ENCODE data around the gene PACRG.

The PACRG gene

DNA sequence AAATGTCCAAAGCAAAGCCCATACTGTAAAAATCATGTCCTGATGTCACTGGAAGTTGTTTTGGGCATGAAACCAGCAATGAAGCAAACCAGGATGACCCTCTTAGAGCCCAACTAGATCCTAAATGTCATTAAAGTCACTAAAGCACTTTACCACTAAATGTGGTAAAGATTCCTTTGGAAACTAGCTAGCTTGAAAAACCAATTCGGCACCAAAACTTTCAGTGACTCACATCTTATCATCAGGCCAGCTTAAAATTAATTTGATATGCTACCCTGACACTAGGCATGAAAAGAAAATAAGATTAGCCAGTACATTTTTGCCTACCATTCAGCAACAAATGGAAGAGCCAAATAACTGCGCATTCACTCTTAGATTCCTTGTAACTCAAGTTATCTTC lies 145.8 kb downstream of the PACRG start:
- DNase-seq, result no peak

DNA sequence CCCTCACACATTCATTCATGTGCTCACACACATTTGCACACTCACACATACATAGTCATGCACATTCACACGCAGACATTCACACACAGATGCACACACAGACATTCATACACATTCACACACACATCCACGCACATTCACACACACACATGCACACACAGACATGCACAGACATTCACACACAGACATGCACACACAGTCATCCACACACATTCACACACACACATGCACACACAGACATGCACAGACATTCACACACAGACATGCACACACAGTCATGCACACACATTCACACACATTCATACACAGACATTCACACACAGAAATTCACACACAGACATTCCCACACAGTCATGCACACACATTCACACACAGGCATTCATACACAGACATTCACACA lies 147.3 kb downstream of the PACRG start:
- DNase-seq, result no peak

DNA sequence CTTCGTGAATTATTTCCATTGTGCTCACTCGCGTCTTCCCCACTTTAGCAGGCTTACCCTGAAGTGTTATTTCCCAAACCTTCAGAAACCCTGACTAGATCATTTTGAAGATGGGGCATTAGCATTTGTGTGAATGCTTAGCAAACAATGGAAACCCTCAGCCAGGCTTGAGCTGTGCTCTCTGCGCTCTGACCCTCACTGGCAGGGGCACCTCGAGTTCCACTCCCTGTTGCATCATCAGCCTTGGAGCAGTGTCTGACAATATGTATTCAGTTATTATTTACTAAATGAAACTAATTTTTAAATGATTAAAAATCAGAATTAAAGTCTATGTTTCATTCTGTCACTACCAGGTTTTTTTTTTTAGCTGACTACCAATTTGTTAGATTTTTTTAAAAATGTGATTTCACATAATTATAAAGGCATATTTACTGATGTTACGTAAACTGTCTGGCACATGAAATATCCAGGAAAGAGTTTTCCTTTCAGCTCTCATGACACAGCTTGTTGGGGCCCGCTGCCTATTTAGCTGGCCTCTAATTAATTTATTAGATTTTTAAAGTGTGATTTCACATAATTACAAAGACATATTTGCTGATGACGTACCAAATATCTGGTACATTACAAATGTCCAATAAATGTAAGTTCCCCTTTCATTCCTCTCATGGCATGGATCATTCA lies 155.2 kb downstream of the PACRG start:
- no peak for DNase-seq

DNA sequence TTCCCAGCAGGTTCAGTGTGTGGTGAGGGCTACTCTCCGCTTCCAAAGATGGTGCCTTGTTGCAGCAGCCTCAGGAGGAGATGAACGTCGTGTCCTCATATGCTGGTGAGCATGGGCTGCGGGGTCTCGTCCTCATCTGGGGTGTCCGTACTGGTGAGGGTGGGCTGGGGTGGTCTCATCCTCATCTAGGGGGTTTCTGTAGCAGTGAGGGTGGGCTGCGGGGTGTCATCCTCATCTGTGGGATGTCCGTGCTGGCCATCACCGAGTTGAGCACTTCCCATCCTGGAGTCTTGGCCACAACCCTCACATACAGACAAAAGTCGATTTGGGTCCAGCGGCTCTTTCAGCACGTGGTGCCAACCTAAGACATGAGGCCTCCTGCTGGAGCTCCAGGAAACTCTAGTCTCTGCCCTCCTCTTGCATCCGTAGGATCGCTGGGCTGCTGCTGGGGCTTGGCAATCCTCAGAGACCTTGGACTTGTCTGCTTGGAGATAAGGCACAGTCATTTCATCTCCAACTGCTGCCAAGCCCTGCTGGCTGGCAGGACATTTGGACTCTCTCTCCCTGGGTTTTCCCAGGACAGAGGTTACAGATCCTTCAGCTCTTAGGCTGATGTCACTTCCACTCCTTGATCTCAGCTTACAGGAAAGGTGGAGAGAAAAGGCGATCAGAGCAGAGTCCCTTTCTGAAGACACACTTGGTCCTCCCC lies 160.4 kb downstream of the PACRG start:
- no peak for DNase-seq

DNA sequence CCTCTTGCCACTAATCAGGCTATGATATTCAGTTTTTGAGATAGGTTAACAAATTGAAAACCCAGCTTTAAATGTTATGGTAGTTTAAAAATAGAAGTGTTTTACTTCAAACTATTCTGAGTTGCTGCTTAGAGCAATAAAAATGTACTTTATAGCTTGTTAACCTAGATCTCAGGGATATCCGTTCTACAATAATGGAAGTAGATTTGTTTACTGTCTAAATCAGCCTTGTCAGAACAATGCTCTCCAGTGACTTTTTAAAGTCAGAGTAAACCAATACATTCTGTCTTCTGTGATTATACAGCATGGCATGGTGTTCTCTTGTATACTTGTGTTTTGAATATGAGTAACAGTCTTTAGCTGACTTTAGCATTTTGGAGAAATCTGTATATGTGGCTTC lies 161.5 kb downstream of the PACRG start:
- no peak for DNase-seq

DNA sequence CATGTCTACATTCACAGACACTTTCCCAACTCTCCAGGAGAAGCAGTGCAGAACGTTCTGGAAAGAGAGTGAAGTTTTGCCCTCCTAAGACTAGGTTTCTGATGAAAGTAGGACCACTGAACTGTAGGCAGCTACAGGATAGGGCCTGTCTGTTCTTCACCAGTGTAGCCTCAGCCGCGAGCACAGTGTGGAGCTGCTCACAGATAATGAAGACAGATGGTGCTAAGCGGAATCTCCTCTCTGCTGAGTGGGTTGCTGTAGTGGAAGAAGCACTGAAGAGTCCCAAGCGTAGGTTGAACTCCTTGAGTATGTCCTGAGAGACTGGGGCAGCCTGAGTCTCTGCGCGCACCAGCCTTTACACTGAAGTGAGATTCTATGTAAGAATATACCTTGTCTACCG lies 170.2 kb downstream of the PACRG start:
- no peak for DNase-seq

DNA sequence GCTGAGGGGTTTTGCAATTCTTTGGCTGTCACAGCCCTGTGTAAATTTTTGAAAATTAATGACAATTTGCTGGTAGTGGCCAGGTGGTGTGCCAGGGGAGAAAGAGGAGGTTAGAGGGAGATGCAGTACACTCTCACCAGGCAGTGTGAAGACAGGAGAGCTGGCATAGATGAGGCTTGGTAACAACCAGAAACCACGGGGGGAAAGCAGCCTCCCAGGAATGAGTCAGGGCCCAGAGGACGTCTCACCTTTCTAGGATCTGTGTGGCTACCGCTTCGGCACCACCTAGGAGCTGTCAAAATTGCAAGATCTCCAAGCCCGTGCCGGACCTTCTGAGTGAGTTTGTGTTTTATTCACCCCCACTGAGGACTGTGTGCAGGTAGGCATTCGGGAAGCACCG lies 171.4 kb downstream of the PACRG start:
- DNase-seq, result no peak

DNA sequence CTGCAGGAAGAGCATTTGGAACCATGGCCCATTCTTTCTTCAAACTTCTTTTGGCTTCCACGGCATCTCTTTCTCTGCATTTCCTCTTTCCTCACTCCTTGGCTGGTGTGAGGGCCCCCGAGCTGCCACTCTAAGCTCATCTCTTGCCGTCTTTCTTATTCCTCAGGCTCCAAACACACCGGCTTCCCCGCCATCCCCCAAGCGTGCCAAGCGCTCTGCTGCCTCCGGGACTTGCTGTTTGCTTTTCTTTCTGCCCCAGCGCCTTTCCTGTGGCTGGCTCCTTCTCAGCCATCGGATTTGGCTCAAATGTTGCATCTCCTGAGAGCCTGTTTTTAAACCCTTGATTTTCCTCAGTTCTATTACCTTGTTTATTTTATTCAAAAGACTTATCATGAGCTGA lies 172.7 kb downstream of the PACRG start:
- DNase-seq, result no peak

DNA sequence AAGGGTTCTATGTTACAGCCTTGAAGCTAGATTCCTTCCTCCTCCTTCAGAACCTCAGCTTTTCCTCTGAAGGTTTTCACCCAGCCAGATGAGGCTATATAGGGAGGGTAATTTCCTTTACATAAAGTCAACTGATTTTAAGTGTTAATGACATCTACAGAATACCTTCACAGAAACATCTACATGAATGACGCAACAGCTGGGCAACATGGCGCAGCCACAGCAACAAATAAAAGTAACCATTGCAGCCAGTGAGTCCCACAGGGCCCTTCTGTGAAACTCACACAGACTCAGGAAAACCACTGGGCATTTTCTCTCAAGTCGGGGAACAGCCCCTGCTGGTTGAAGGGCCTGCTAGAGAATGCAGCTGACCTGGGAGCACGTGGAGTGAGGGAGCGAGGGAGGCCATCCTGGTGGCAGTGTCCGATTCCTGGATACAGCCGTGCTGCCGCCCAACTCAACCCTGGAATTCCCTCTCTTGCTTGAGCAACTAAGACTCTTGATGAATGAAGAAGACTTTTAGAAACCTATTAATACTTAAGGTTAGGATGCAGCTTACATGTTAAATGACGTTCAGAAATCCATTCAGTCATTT lies 176.4 kb downstream of the PACRG start:
- DNase-seq, result no peak

DNA sequence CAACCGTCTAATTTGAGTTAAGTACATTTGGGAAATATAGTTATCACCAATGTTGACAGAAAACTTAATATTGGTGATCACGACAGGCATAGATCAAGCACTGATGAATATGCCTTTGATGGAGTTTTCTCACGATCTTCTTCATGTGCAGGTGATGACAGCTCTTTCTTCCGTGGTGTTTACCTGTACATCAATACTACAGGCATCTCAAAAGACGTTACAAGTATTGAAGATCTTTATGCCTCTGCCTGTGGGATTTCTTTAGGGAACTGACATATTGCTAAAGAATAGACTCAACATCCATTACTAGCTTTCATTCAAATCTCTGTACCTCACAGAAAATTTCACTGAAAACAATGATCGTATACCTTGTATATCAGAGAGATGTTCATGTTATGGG lies 178.7 kb downstream of the PACRG start:
- DNase-seq, result no peak

DNA sequence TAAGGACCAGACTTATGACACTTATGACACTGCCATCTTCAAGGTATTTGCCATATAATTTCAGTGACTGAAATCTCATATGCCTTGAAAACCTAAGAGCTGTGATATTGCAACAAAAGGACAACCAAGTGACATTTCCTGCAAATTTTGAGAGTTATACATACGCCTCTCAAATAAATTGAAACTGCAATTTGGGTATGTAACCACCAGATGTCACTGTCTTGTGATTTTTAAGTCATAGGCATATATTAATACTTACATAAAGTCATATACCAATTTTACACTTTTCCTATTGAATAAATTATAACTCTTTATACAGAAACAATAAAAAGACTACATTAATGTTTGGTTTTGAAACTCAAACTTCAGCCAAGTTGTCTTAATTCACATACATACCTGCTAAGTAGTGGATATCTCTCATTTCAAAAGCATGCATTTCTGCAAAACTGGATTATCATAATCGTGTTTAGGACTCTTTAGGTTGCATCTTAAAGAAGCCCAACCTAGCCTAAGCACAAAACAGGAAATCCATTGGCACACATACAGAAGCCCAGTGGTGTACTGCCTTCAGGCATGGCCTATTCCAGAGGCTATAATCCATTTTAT lies 180.2 kb downstream of the PACRG start:
- DNase-seq, result no peak

DNA sequence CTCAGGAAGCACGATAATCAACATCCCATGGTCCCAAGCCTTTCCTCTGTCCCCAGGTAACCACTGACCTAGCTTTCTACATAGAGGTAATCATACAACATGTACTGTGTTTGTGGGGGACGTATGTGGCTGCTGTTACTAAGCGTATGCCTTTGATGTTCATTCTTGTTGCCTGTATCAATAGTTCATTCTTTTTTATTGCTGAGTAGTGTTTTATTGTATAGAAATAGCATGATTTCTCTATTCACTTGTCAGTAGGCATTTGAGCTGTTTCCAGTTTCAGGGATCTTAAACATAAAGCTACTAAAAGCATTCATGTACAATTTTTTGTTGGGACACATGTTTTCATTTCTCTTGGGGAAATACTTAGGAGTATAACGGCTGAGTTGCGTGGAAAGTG lies 185.4 kb downstream of the PACRG start:
- no peak for DNase-seq

DNA sequence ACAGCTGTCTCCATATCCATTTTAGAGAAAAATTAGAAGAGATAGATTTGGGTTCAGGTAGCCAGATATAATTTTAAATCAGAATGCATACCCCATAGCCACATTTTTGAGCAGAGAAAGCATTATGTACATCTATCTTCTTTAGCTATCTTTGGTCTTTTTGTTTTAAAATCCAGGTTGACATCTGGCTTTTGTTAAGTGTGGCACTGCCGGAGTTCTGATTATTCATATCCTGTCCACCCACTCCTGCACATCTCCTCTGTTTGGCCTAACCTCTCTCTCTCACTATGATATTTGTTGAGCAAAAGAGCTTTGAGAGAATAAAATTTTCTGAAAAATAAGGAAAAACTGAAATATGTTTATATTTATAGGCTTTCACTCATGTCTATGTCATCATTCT lies 189.7 kb downstream of the PACRG start:
- no peak for DNase-seq

DNA sequence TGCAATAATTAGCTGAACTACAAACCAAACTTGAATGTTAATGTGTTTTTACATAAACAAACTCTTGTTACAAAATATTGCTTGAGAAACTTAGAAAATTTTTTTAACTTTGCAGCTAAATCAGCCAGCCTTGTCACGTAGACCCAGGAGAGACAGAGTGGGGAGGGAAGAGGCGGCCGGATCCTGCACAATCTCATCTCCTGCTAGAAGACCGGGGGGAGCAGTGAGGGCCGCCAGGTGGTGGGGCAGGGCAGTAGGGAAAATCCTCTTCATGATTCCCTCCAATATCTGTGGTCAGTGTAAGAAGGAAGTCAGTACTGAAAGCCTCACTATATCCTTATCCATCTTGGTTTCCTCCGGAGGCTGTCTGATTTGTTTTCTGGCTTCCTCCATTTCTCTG lies 193.3 kb downstream of the PACRG start:
- DNase-seq, result no peak

DNA sequence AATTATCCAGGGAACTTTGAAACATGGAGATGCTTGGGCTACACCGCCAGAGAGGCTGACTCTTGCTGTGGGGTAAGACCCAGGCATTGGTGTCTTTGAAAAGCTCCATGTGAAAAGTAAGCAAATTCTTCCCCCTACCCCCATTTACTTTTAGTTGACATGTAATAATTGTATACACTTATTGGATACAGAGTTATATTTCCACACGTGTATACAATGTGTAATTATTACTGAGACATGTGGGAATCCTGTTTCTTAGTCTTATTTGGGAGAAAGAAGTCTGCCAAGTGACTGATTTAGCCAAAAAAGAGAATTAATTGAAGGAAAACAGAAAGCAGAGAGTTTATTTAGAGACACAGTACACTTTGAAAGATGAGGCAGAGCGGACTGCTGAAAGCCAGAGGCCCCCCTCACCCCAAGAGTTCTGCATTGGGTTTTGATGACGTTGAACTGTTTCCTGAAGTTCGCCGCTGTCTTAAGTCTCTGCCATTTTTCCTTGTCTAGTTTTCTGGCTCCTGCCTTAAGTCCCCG lies 193.8 kb downstream of the PACRG start:
- DNase-seq, result no peak

DNA sequence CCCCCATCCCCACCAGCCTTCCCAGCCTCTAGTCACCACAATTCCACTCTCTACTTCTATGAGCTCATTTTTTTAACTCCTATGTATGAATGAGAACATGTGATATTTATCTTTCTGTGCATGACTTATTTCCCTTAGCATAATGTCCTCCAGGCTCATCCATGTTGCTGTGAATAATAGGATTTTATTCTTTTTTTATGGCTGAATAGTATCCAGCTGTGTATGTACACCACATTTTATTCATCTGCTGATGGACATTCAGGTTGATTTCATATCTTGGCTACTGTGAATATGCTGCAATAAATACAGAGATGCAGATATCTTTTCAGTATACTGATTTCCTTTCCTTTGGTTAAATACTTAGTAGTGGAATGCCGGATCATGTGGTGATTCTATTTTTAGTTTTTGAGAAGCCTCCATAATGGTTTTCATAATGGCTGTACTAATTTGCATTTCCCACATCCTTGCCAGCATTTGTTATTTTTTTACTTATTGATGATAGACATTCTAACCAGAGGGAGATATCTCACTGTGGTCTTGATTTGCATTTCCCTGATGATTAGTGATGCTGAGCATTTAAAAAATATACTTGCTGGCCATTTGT lies 194.9 kb downstream of the PACRG start:
- DNase-seq, result no peak

DNA sequence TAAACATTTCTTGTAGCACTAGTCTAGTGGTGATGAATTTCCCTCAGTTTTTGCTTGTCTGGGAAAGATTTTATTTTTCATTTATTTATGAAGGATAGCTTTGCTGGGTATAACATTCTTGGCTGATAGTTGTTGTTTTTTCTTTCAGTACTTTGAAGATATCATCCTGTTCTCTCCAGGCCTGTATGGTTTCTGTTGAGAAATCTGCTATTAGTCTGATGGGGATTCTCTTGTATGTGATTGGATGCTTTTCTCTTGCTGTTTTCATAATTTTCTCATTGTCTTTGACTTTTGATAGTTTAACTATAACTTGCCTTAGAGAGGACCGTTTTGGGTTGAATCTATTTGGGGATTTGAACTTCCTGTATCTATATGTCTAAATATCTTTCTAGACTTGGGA lies 207.1 kb downstream of the PACRG start:
- no peak for DNase-seq

DNA sequence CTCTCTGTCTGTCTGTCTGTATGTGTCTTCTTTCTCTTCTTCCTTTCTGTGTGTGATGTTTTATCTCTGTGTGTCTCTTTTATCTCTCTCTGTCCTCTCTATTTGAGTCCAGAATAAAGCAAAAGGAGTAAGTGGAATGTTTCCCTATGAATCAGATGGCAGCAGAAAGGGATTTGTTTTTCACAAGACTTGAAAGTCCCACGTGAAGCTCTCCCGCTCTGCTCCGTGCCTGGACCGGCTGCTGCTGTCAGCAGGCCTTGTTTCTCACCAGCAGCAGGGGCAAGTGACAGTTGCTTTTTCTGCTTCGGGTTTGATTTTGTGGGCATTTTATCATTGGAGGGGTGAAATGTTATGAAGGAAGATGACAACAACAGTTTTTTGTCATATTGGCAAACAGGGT lies 212.7 kb downstream of the PACRG start:
- peak; percentile 50 for DNase-seq

DNA sequence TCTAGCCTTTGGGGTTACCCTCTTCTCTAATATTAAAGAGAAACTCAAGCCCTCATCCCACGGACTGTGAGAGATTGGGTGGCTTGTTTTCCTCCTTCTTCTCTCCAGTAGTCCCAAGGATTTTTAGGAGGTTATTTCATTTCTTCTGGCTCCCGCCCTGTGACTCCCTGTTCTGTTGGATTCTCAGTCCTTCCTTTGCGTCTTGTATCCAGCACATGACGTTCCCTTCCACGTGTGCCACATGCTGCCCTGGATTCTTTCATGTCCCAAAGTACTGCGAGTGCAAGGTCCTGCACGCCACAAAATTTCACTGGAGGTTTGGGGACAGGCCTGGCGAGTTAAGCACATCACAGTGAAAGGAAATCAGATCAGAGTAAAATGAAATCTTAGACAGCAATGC lies 213.4 kb downstream of the PACRG start:
- DNase-seq, result no peak

DNA sequence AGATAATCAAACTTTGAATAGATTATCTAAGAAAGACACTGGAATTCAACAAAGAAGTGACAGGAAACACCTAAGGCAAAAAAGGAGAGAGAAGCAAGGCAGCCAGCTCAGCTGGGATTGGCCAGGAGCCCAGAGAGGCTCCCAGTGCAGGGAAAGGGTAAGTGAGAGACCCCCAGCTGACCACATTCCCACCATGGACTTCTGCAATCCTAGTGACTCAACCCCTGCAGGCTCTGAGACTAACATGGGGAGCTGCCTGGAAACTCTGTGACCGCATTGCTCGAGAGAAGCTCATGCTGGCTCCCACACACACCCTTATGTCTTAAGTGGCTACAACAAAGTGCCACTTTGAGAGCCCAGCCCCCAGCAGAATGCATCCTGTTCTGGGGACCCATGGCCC lies 215.1 kb downstream of the PACRG start:
- DNase-seq, result no peak

DNA sequence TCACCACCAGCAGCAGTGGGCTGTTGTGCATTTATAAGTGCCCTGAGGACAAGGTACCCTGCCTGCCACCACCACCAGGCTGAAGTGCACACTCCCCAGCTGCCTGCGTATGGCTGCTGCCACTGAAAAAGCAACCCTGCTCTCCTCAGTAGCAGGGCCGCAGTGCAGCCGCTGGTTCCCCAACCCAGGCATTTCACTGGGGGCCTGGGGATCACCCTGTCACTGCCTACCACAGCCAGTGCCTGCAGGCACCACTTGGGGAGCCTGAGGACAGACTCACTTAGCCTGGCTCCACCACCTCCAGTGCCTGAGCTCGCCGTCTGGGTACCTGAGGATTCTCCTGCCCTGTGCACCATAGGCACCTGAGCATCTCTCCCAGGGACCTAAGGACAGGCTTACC lies 215.6 kb downstream of the PACRG start:
- no peak for DNase-seq

DNA sequence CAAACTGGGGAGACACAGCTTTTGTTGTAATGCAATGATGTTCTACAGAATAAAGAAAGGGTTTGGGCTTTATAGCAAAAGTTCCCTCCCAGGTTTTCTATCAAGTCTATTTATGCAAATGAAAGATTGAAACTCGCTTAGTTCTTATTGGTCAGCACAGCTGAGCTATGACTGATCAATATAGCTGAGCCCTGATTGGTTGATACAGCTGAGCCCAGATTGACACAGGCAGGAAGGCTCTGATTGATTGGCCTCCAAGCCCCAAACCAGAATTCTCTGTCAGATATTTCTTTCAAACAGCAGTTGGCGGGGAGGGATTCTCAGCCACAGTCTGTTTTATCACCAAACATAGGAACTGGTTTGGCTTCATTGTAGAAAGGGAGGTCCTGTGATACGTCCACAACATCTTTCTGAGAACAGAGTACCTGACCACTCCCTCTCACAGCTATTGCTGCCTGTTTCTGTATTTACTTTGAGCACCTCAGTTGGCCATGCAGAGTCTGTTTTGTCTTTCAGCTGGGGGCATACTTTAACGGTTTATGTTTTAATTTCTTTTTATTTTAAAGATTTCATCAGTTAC lies 223.5 kb downstream of the PACRG start:
- DNase-seq, result no peak

DNA sequence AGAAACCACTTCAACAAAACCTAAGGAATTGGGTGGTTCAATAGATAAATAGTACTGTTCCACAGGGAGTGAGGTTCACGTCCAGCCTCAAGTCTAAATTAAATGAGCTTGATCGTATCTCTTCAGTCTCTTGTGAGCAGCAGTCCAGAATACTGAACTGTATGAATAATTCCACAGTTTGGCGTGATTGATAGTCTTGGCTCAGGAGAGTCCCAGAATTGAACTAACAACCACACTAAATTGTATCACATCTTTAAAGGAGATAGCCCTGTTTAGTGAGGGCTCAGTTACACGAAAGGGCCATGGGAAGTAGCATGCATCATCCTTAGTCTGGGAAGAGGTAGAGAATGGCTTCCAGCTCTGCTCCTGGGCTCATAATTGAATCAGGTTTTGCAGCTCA lies 224.6 kb downstream of the PACRG start:
- no peak for DNase-seq
